Measurements from ENCODE around the gene PLXNA4.

The PLXNA4 gene

GRCh38 chr7:132318352-132319318 lies 257.6 kb downstream of the PLXNA4 start:
- DNase-seq (ENCODE audit: low read depth in 3 of 3), result peak; percentile 52 to 62 (median 61)

DNA sequence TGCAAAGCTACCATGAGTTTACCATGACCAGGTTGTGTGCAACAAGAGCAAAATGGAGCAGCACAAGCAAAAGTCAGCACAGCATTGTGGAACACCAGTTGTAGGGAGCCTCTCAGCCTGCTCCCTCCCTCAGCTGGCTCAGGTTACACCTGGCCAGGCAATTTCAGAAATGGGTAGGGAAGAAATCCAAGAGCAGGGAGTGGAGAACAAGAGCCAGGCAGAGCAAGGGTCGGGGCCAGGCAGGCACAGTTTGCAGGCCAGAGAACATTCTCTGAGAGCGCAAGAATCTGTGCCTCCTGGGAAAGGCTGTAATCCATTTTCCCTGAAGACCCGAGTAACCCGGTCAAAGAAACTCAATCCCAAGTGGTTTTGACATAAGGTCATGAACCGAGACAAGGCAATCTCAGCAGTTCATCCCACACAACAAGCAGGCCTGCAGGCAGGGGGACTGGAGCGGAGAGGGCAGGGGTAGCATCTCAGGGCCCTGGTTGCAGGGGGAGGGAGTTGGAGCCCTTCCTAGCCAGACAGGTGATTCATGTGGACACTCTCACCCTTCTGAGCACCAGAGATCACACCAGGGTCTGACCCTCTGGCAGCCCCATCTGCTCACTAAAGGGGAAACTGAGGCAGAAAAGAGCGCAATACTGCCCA lies 258.4 kb downstream of the PLXNA4 start:
- no peak for DNase-seq (ENCODE audit: low read depth in 3 of 3)

DNA sequence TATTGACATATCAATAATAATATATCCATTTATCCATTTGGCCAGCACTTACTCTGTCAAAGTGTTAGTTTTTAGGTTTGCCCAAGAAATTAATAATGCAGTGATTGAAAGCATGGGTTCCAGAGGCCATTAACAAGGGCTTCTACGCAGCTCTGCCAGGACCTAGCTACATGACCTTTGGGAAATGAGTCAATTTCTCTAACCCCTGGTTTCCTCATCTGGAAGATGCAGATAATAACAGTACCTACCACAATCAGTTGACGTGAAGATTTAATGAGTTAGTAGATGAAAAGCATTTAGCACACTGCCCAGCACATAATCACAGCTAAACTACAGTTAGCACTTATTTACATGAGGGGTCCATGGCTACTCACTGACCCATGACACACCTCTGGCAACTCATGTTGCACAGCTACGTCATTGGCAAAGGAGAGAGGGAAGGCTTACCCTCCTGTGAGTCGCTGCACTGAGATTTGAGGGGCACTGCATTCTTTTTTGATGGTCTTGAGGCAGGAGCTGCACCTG lies 263.7 kb downstream of the PLXNA4 start:
- no peak for DNase-seq (ENCODE audit: low read depth in 3 of 3)

GRCh38 chr7:132311733-132312132 lies 264.5 kb downstream of the PLXNA4 start:
- no peak for DNase-seq (ENCODE audit: low read depth in 3 of 3)

DNA sequence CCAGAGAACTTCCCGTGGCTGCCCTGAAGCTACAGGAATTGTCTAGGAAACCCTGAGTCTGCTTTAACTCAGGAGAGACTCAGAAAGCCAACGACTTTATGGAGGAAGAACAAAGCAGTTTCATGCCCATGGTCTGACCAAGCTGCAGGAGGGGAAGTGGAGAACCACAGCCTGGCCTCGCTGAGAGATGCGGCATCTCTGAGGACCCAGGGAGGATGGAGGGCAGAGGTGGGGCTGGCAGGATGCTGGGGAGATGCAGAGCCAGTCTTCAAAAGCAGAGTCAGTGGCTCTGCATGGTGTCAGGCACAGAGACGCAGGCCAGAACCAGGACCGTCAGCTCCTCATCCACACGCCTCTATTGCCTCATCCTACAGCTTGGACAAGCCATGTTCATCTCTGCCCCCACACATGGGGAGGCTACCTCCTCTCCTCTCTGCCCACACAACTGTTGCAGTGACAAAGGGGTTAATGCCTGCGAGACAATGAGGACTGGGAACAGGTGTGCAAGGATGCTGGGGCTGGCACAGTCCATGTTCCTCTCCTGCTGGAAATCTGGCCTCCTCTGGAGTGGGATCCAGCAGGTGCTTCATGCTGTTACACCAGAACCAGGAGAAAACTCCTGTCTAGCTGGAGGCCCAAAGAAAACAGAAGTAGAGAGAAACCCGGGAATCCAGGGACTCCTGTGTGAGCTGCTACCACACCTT lies 267.0 kb downstream of the PLXNA4 start:
- DNase-seq (ENCODE audit: low read depth in 3 of 3), result no peak

DNA sequence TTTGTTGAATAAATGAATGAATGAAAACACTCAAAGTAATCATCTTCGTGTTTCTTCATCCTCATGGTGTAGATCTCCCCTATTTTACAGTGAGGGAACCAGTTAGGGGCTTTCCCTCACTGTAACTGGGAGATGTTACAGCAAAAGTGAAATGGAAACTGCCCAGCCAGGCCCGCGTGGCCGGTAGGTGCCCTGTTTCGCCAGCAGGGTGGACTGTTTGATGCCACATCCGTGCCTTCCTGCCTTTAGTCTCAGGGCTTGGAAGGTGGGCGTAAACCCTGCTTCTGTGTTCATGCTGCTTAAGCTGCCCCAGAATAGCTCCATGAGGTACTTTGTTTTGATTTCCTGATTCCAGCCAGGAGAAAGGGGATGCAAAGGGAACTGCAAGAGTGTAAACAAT lies 268.8 kb downstream of the PLXNA4 start:
- DNase-seq (ENCODE audit: low read depth in 3 of 3), result no peak

GRCh38 chr7:132300599-132301277 lies 275.5 kb downstream of the PLXNA4 start:
- no peak for DNase-seq (ENCODE audit: low read depth in 3 of 3)

- no peak for DNase-seq (ENCODE audit: low read depth in 3 of 3)
These were observed 277.5 kb downstream of the PLXNA4 start for GRCh38 chr7:132298790-132299189.

- DNase-seq (ENCODE audit: low read depth in 3 of 3), result no peak
These were observed 279.4 kb downstream of the PLXNA4 start for GRCh38 chr7:132296820-132297219.

- DNase-seq (ENCODE audit: low read depth in 3 of 3), result no peak
These were observed 281.1 kb downstream of the PLXNA4 start for GRCh38 chr7:132295175-132295574.

DNA sequence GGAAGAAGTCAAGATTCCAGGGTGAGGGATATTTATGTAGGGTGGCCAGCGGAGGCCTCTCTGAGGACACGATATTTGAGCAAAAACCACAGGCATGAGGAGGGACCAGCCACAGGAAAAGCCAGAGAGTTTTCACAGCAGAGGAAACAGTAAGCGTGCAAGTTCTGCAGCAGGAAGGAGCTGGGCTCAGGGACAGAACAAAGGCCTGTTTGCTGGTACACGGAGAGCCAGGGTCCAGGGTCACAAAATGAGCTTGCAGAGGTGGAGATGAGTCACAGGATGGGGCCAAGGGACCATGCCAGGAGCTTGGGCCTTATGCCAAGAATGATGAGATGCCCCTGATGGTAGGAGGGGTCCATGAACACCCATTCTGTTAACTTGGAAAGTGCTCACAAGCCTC lies 283.5 kb downstream of the PLXNA4 start:
- DNase-seq (ENCODE audit: low read depth in 3 of 3), result no peak

GRCh38 chr7:132291481-132291880 lies 284.8 kb downstream of the PLXNA4 start:
- DNase-seq (ENCODE audit: low read depth in 3 of 3), result no peak

- DNase-seq (ENCODE audit: low read depth in 3 of 3), result no peak
These were observed 286.2 kb downstream of the PLXNA4 start for GRCh38 chr7:132290021-132290420.

DNA sequence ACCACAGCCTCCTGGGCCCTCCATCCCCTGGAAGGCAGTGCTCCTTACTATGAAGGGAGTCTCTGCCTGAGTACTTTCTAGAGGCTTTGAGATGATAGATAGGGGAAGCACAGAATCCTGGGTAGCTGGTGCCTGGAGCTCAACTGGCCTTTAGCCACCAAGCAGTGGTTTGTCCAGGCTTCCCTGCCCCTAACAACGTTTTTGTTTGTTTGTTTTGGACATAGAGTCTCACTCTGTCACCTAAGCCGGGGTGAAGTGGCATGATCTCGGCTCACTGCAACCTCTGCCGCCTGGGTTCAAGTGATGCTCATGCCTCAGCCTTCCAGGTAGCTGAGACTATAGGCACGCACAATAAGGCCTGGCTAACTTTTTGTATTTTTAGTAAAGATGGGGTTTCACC lies 289.4 kb downstream of the PLXNA4 start:
- DNase-seq (ENCODE audit: low read depth in 3 of 3), result no peak

DNA sequence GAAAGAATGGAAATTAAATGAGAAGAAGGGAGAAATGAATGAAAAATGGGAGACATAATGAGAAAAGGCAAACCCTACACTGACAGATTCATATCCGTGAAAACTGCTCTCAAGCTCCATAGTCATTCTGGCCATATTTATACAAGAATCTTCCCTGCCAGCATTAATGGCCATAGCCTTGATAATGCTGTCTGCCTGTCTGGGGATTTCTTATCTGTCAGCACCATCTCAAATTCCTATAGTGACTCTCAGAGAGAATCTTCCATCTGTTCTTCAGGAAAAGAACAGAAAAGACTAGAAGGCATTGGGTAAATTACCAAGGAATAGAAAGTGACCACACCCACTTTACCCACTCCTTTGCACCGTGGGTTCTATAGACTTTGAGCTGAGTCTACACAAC lies 295.9 kb downstream of the PLXNA4 start:
- no peak for DNase-seq (ENCODE audit: low read depth in 3 of 3)

DNA sequence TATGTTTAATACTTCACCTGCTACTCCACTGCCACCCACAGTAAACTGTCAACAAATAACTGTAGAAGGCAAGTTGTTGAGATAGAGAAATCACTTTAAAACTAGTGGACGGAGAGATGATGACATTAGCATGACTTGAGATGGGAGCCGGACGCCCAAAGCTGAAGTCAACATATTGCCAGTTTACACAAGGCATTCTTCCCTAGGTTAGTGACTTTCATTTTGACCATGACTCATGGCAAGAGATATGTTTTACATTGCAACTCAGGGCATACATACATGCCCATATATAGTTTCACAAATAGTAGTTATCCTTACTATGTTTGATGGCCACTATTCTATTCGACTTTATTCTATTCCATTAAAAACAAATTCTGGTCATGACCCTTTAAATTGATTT lies 296.6 kb downstream of the PLXNA4 start:
- no peak for DNase-seq (ENCODE audit: low read depth in 3 of 3)

DNA sequence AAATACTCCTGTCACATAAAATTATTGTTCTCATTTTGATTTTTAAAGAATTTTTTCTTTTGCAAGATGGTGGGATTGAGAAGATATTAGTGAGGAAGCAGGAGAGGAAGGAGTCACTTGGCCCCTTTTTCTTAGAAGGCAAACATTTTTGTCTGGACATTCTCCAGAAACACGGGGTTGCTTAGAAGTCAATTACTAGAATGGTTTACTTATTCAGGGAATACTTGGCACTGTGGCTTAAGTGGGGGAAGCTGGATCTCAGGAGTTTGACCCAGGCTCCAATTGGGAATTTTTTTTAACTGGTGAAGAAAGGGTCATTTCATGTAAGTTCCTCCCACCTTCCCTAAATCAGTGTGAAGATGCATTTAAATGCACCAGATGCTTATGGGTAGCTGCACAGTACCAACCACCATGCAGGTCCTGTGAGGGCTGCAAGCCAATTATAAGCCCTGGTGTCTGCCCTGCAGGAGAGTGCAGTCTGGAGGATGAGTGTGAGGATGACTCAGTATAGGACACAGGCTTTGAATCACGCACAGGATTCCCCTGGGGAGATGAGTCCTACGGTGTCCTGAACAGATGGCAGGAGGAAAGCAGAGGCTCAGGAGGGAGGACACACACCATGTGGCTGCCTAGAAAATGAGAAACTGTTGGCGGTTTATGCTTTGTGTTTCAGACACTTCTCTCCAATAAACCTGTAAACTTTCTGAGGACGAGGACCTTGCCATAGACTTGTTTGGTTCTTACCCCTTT lies 299.1 kb downstream of the PLXNA4 start:
- no peak for DNase-seq (ENCODE audit: low read depth in 3 of 3)

- DNase-seq (ENCODE audit: low read depth in 3 of 3), result no peak
These were observed 300.0 kb downstream of the PLXNA4 start for GRCh38 chr7:132276234-132276630.

- DNase-seq (ENCODE audit: low read depth in 3 of 3), result no peak
These were observed 300.6 kb downstream of the PLXNA4 start for GRCh38 chr7:132275416-132276233.

- DNase-seq (ENCODE audit: low read depth in 3 of 3), result no peak
These were observed 303.4 kb downstream of the PLXNA4 start for GRCh38 chr7:132272763-132273371.
